SKM-1 treated with dmso at 0.1 percent for 144 hours (cell line): Measurements from ENCODE around the gene MCF2L2.
"Not testable (repeated sequence)": the region's sequence is repeated elsewhere in the genome, so short reads cannot be mapped to it uniquely, and the experiment has no call there.

Experiments used
- DNase-seq: peaks from one replicate; lab custom pipeline; 2025; ENCODE audit not compliant: unreplicated experiment; lab: John Stamatoyannopoulos, UW

The MCF2L2 gene

DNA sequence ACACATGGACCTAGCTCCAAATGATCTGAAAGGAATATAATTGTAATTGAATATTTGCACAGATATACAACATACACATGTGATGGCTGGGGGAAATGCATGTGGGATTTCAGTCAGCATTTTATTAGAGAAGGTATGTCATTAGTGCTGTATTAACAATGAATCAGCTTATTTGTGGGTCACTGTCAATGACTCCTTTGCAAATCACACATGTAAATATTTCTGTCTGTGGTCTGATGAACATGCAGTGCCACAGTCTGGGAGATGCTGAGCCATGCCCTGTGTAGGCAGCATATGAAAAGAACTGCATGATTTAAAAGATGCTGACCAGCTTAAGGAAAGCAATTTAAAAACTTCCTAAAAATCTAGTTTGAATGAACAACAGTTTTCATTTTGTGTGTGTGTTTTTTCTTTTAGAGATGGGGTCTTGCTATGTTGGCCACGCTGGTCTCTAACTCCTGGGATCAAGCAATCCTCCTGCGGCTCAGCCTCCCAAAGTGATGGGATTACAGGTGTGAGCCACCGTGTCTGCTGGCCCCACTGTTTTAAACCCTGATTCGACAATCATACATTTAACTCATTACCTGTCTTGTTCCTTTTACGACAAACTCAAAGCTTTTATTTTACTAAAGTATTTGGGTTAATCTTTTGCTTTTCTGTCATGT, 176.2 kb downstream of the MCF2L2 start:
- DNase-seq, result no peak

- DNase-seq, result no peak
Observed at GRCh38 chr3:183249006-183249718, 179.3 kb downstream of the MCF2L2 start.

DNA sequence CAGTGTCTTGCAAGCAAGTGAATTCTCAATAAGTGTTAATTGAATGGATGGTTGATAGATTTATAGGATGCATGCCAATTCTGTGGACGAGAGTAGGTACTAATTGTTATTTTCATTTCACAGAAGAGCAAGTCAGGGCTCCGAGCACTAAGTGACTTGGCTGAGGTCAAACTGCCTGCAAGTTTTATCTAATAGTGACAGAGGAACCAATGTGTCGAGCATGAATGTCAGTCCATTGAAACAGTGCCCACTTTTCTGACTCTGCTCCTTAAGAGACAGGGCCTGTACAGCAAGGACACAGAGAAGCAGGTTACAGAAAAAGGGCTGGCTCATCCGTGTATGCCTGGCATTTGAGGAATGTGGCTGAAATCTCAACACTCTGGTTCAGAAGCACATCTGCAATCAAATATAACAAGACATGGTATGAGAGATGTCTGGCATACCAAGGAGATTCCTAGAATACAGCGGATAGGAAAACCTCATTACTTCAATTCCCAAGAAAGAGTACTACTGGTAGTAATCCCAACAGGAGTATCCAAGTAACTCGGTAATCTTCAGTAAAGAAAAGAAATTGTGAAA, 181.3 kb downstream of the MCF2L2 start:
- no peak for DNase-seq

GRCh38 chr3:183244981-183245476, 183.4 kb downstream of the MCF2L2 start:
- no peak for DNase-seq

DNA sequence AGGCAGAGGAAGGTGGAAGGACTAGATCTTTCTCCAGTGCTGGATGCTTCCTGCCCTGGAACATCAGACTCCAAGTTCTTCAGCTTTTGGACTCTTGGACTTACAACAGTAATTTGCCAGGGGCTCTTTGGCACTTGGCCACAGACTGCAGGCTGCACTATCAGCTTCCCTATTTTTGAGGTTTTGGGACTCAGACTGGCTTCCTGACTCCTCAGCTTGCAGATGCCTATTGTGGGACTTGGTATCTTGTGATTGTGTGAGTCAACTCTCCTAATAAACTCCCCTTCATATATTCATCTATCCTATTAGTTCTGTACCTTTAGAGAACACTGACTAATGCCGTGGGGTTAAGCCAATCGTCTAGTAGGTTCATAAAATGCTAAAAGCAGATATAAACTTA, 184.2 kb downstream of the MCF2L2 start:
- peak; percentile 82 for DNase-seq

- no peak for DNase-seq
Observed at GRCh38 chr3:183242431-183242830, 186.0 kb downstream of the MCF2L2 start.

GRCh38 chr3:183239046-183239445, 189.4 kb downstream of the MCF2L2 start:
- no peak for DNase-seq

DNA sequence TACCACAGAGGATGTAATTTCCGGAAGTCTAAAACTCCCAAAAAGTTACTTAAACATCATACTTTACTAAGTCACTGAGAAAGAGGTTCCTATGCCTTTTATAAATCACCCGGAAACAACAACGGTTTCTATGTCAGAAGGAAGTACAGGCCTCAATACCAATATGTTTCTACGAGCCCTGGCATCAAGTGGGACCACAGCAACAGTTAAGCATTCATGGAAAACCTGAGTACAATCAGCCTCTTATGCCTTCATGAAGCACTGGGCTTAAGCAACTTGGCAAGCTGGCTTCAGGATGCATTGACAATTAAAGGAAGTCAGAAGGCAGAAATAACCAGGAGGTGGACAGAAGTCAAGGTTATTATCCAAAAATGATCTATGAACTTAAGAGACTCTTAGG, 194.5 kb downstream of the MCF2L2 start:
- DNase-seq, result no peak

DNA sequence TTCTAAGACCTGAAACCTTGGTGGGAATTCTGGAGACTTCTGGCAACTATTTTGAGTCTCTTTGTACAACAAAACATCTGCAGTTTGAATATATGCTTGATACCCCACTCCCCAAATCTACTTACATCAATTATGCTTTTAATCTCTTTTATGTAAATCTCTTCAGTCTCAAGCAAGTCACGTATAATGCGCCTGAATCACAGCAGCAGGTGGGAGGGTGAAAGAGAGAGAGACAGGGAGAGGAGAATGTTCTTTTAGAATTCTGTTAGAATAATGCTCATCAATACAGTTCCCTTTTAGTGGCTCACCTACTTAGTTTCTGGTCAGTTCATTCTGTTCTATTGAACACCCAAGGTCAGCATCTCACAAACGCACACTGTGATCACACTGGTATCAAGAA, 197.6 kb downstream of the MCF2L2 start:
- DNase-seq, result no peak

GRCh38 chr3:183230251-183230650, 198.2 kb downstream of the MCF2L2 start:
- not testable (repeated sequence) for DNase-seq

- DNase-seq, result no peak
Observed at GRCh38 chr3:183229178-183229577, 199.2 kb downstream of the MCF2L2 start.

- DNase-seq, result no peak
Observed at GRCh38 chr3:183227586-183227985, 200.8 kb downstream of the MCF2L2 start.

- DNase-seq, result no peak
Observed at GRCh38 chr3:183226333-183226890, 202.0 kb downstream of the MCF2L2 start.

DNA sequence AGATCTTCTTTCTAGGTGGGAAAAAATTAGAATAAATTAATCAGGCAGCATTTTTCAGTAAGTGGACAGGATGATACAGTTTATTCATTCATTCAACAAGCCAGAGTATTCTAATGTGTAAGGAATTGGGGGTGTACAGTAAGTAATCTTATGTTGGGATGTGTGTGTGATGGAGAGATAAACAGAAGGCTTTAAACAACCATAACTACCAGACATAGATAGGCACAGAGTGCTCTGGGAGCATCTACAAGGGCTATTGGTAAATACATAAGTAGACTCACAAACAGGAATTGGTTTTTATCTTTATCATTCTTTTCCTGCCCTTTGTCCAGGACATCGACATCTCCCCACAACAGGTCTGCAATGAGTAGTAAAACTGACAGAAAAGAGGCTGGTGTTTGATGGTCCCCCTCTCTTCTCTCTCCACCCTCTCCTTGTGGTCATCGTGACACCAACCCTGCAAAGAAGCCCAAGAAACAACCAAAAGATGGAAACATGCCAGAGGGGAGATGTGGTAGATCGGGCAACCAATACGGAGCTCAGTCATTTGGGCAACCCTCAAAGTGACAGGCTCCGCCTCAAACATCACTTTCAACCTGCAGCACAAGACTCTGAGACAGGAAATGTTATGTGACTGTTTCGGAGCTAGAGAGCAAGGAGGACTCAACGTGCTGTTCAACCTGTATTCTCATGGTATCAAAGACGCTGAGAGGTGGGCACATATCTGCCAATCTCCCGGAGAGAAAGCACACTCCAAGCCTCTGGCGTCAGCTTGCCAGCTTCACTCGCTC, 204.0 kb downstream of the MCF2L2 start:
- DNase-seq, result no peak

DNA sequence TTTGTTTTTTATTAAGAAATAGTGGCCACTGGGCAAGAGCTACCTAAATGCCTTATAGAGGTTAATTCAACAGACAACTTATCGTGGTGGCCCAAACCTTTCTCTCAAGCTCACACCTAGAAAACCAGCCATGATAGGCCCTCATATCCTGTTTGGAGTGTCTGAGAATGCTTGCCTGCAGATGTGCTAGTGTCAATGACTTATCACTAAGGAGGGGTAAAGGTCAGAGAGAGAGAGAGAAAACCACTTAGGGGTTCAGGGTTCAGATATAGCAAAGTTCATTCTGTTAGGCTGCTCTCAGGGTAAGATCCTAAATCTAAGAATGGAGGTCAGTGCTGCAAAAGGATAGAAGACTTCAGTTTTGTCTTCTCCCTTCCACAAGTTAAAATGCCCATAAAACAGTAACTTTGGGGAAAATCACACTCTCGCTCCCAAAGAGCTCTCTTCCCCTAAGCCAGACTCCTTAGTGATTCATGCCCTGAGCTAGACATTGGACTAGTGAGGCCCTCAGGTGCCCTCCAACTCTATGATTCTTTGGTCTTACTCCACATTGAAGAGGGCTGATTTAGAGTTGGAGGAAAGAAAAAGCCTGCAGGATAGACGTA, 205.7 kb downstream of the MCF2L2 start:
- DNase-seq, result no peak

- no peak for DNase-seq
Observed at GRCh38 chr3:183220828-183221227, 207.6 kb downstream of the MCF2L2 start.

DNA sequence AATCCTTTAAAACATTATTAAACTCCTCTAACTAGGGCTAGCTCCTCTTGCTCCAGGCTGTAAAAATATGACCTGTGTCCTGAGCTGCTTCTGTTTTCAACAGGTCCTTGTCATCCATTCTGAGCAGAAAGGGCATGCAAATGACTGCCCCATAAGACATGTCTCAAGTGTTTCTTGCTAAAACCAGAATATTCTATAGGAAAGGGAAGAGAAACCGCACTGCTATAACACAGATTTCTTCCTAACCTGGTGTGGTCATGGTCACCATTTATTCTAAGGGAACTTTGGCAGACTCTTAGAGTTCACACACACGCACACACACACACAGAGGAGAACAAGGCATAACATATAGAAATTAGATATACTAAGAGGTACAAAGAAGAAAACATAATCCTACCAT, 209.6 kb downstream of the MCF2L2 start:
- DNase-seq, result peak; percentile 73

GRCh38 chr3:183217548-183218332, 210.7 kb downstream of the MCF2L2 start:
- DNase-seq, result peak; percentile 15

DNA sequence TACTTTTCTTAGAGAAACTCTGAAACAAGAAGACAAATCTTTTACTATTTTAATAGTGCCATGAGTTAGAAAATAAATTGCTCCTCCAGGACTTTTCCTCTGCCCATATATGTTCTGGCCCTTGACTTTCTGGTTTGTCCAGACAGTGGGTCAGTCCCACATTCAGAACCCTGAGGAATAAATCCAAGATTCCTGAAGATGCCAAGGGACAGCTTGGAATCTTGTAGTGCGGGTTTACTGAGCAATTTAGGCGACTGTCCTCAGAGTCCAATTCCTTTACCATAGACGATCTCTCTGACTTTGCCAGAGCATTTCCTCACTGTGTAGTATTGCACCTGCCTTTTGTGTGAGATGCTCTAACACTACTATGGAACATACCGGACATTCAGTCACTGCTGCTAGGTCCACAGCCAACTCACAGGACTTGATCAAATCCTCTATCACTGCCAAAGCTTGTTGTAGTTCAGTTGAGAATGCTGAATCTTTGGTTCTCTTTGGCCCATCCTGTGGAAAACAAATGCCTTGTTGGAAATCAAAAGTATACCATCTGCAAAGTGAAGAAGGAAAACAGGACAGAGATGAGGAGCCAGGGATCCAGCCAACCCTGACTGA, 212.7 kb downstream of the MCF2L2 start:
- no peak for DNase-seq

GRCh38 chr3:183214277-183214612, 214.2 kb downstream of the MCF2L2 start:
- no peak for DNase-seq
